MM.1S (cell line): ENCODE measurements around the gene C20orf173.
"Not testable (repeated sequence)": the region's sequence is repeated elsewhere in the genome, so short reads cannot be mapped to it uniquely, and the experiment has no call there.

Experiments used
- DNase-seq: peaks from one replicate; pipeline ENCODE4 v3.0.0-alpha.2; 2015
- H2AFZ ChIP-seq: fragments of 300-600 bp; sonication (generic); 2 replicates; pipeline ENCODE4 v1.6.0; 2016; ENCODE audit warnings: antibody characterized with exemption, low read length
- H3F3A ChIP-seq: fragments of 300-600 bp; sonication (generic); 2 replicates; pipeline ENCODE4 v1.6.1; 2016; ENCODE audit warnings: mild to moderate bottlenecking, antibody characterized with exemption, low read length, moderate library complexity, mixed read lengths; ENCODE audit not compliant: insufficient read depth
- H3K27ac ChIP-seq: fragments of 300-600 bp; sonication (generic); 2 replicates; pipeline ENCODE4 v1.5.1; 2016; ENCODE audit warnings: mild to moderate bottlenecking, low read length
- H3K27me3 ChIP-seq: fragments of 300-600 bp; sonication (generic); replicated peaks from 2 replicates; pipeline ENCODE4 v1.6.0; 2016; ENCODE audit warnings: low read length; ENCODE audit not compliant: insufficient read depth
- H3K36me3 ChIP-seq: fragments of 300-600 bp; sonication (generic); replicated peaks from 2 replicates; pipeline ENCODE4 v1.6.1; 2016; ENCODE audit warnings: mild to moderate bottlenecking, low read length, mixed read lengths; ENCODE audit not compliant: insufficient read depth
- H3K4me1 ChIP-seq: fragments of 300-600 bp; sonication (generic); 2 replicates; pipeline ENCODE4 v1.6.1; 2016; ENCODE audit warnings: low read length, mixed read lengths
- H3K4me2 ChIP-seq: fragments of 300-600 bp; sonication (generic); 2 replicates; pipeline ENCODE4 v1.6.0; 2016; ENCODE audit warnings: low read depth, low read length
- H3K4me3 ChIP-seq: fragments of 300-600 bp; sonication (generic); 2 replicates; pipeline ENCODE4 v1.5.1; 2016; ENCODE audit warnings: low read length, mixed read lengths
- H3K79me2 ChIP-seq: fragments of 300-600 bp; sonication (generic); 2 replicates; pipeline ENCODE4 v1.6.1; 2016; ENCODE audit warnings: mixed run types, low read length, mixed read lengths
- H3K9ac ChIP-seq: fragments of 300-600 bp; sonication (generic); 2 replicates; pipeline ENCODE4 v1.6.1; 2016; ENCODE audit warnings: low read length, mixed read lengths
- H3K9me2 ChIP-seq: fragments of 300-600 bp; sonication (generic); replicated peaks from 2 replicates; pipeline ENCODE4 v1.6.1; 2016; ENCODE audit warnings: mild to moderate bottlenecking, low read length, mixed read lengths; ENCODE audit not compliant: insufficient read depth
- H3K9me3 ChIP-seq: fragments of 300-600 bp; sonication (generic); replicated peaks from 2 replicates; pipeline ENCODE4 v1.6.1; 2016; ENCODE audit warnings: mild to moderate bottlenecking, low read length, mixed read lengths; ENCODE audit not compliant: insufficient read depth
- H4K20me1 ChIP-seq: fragments of 300-600 bp; sonication (generic); 2 replicates; pipeline ENCODE4 v1.6.1; 2016; ENCODE audit warnings: mild to moderate bottlenecking, low read length, moderate library complexity, mixed read lengths; ENCODE audit not compliant: insufficient read depth
- CTCF ChIP-seq: fragments of 300-600 bp; sonication (generic); IDR thresholded peaks from 2 replicates; pipeline ENCODE4 v1.5.1; 2016; ENCODE audit warnings: antibody characterized with exemption, low read length, mixed read lengths
- EZH2 ChIP-seq: fragments of 300-600 bp; sonication (generic); optimal IDR thresholded peaks from 2 replicates; pipeline ENCODE3; 2017; ENCODE audit warnings: low read depth, mild to moderate bottlenecking, antibody characterized with exemption, low read length, mixed read lengths
- EZH2phosphoT487 ChIP-seq: fragments of 300-600 bp; sonication (generic); IDR thresholded peaks from 2 replicates; pipeline ENCODE4 v1.6.1; 2018; ENCODE audit warnings: antibody characterized with exemption, low read length

C20orf173 gene

GRCh38 chr20:35552914-35553313, 23.5 kb upstream of the C20orf173 start:
- Histone ChIP-seq H3K9ac (no peak overlapping the region), H2AFZ (no peak overlapping the region), H3K4me1 (no peaks in the 10 kb centered on the region), H3K27ac (no peak overlapping the region), H3K9me3 (no peaks in the 10 kb centered on the region), H4K20me1 (no peaks in the 10 kb centered on the region), H3K4me3 (no peak overlapping the region), H3F3A (no peaks in the 10 kb centered on the region), H3K4me2 (no peak overlapping the region), H3K79me2 (no peaks in the 10 kb centered on the region), H3K36me3 (no peaks in the 10 kb centered on the region), H3K9me2 (no peaks in the 10 kb centered on the region), H3K27me3 (no peaks in the 10 kb centered on the region)
- no peak for DNase-seq
- TF ChIP-seq CTCF (no peak), EZH2phosphoT487 (no peak)

GRCh38 chr20:35551503-35551902, 22.1 kb upstream of the C20orf173 start:
- no peak overlapping the region for H3K4me3 ChIP-seq
- H3K27me3 ChIP-seq: no peaks in the 10 kb centered on the region
- H2AFZ ChIP-seq: no peak overlapping the region
- H3F3A ChIP-seq: no peaks in the 10 kb centered on the region
- H3K9ac ChIP-seq: no peak overlapping the region
- no peaks in the 10 kb centered on the region for H3K4me1 ChIP-seq
- no peaks in the 10 kb centered on the region for H3K9me3 ChIP-seq
- H3K27ac ChIP-seq: no peak overlapping the region
- no peaks in the 10 kb centered on the region for H4K20me1 ChIP-seq
- no peak overlapping the region for H3K4me2 ChIP-seq
- H3K36me3 ChIP-seq: no peaks in the 10 kb centered on the region
- no peaks in the 10 kb centered on the region for H3K79me2 ChIP-seq
- no peaks in the 10 kb centered on the region for H3K9me2 ChIP-seq
- DNase-seq: no peak
- TF ChIP-seq EZH2 (no peak), EZH2phosphoT487 (no peak), CTCF (no peak)

- no peaks in the 10 kb centered on the region for H3K4me1 ChIP-seq
- H3K4me2 ChIP-seq: no peak overlapping the region
- H3K36me3 ChIP-seq: no peaks in the 10 kb centered on the region
- no peak overlapping the region for H3K4me3 ChIP-seq
- no peaks in the 10 kb centered on the region for H3K9me2 ChIP-seq
- DNase-seq: no peak
- TF ChIP-seq EZH2phosphoT487 (no peak), EZH2 (no peak), CTCF (no peak)
- no peaks in the 10 kb centered on the region for H3K27me3 ChIP-seq
- H3K9ac ChIP-seq: no peak overlapping the region
- H3K27ac ChIP-seq: no peak overlapping the region
- no peak overlapping the region for H2AFZ ChIP-seq
- no peaks in the 10 kb centered on the region for H4K20me1 ChIP-seq
- H3K79me2 ChIP-seq: peaks cover 5% of the 10 kb centered on the region; the same call in 1 of the 2 replicates
- H3F3A ChIP-seq: no peaks in the 10 kb centered on the region
- H3K9me3 ChIP-seq: no peaks in the 10 kb centered on the region
Measured at GRCh38 chr20:35547329-35547728, 17.9 kb upstream of the C20orf173 start.

- Histone ChIP-seq H2AFZ (no peak overlapping the region), H4K20me1 (no peaks in the 10 kb centered on the region), H3F3A (no peaks in the 10 kb centered on the region), H3K9me2 (no peaks in the 10 kb centered on the region), H3K79me2 (peaks cover 5% of the 10 kb centered on the region; the same call in 1 of the 2 replicates), H3K9ac (no peak overlapping the region), H3K36me3 (no peaks in the 10 kb centered on the region), H3K27ac (no peak overlapping the region), H3K9me3 (no peaks in the 10 kb centered on the region), H3K4me3 (no peak overlapping the region), H3K4me1 (peaks cover 4% of the 10 kb centered on the region; the same call in 1 of the 2 replicates), H3K4me2 (no peak overlapping the region), H3K27me3 (no peaks in the 10 kb centered on the region)
- DNase-seq: no peak
- TF ChIP-seq EZH2phosphoT487: no peak
- no peak for TF ChIP-seq EZH2
- TF ChIP-seq CTCF: no peak
Measured at GRCh38 chr20:35546127-35546526, 16.7 kb upstream of the C20orf173 start.

- not testable (repeated sequence) for H3K27me3 ChIP-seq, H3K9ac ChIP-seq, H3K9me2 ChIP-seq, H3K4me2 ChIP-seq, H3K79me2 ChIP-seq, H3K27ac ChIP-seq, H2AFZ ChIP-seq, H3K36me3 ChIP-seq, H3K4me3 ChIP-seq, H3K9me3 ChIP-seq, H3F3A ChIP-seq, H4K20me1 ChIP-seq, DNase-seq, H3K4me1 ChIP-seq
Measured at GRCh38 chr20:35544941-35545340, 15.5 kb upstream of the C20orf173 start.
